Sigmoid colon (tissue), 7 donors: ENCODE measurements around the gene PACS1. TPM values are rescaled to one million over a fixed set of nuclear protein-coding genes. Genes with fewer than 3 reads are reported as not detected.
"Not testable (repeated sequence)": the region's sequence is repeated elsewhere in the genome, so short reads cannot be mapped to it uniquely, and the experiment has no call there.

ENCODE experiments used
- DNase-seq: peaks from one replicate; pipeline ENCODE4 v3.0.0-alpha.2; 2019
- H3K27ac ChIP-seq, 4 donors: fragments of 200-600 bp; sonication (generic); one replicate each; pipeline ENCODE4 v1.5.1; 2016 to 2019; ENCODE audit warnings: mild to moderate bottlenecking in 1 of 4
- H3K27me3 ChIP-seq, 3 donors: fragments of 200-600 bp; sonication (generic); one replicate each; pipeline ENCODE4 v1.5.1; 2019; ENCODE audit warnings: mild to moderate bottlenecking in 1 of 3
- H3K36me3 ChIP-seq, 4 donors: fragments of 200-600 bp; sonication (generic); one replicate each; pipeline ENCODE4 v1.5.1; 2016 to 2019
- H3K4me1 ChIP-seq, 4 donors: fragments of 200-600 bp; sonication (generic); one replicate each; pipeline ENCODE4 v1.5.1; 2017 to 2019
- H3K4me3 ChIP-seq, 4 donors: fragments of 200-600 bp; sonication (generic); one replicate each; pipeline ENCODE4 v1.5.1; 2017 to 2019; ENCODE audit warnings: mild to moderate bottlenecking in 2 of 4, moderate library complexity in 1 of 4
- H3K9me3 ChIP-seq, 4 donors: fragments of 200-600 bp in 3 of 4; sonication (generic) in 3 of 4; one replicate each; pipeline versions ENCODE4 v1.5.1 to v1.6.1; 2013 to 2019
- EP300 ChIP-seq, 4 donors: sonication (generic); formaldehyde crosslinking; IDR thresholded peaks; one replicate each; pipeline ENCODE4 v1.6.1; 2017; ENCODE audit warnings: antibody characterized with exemption in 4 of 4
- POLR2A ChIP-seq, 2 donors: fragments of 450-650 bp; IDR thresholded peaks; one replicate each; pipeline ENCODE4 v1.6.1; 2016; ENCODE audit warnings: antibody characterized with exemption in 2 of 2, mild to moderate bottlenecking in 2 of 2, moderate library complexity in 2 of 2
- POLR2AphosphoS5 ChIP-seq, 4 donors: sonication (generic); formaldehyde crosslinking; IDR thresholded peaks; one replicate each; pipeline ENCODE4 v1.6.1; 2017; ENCODE audit warnings: antibody characterized with exemption in 4 of 4
- WGBS, 2 donors: extraction: QIAGEN DNeasy Blood & Tissue Kit; methylation state at CpG; one replicate each; pipeline ENCODE4 v1.1.7; 2013; 5-methylcytosine and 5-hydroxymethylcytosine counted together
- intact Hi-C: fragments of 100-400 bp; cut with DNase I; formaldehyde crosslinking; loops from one replicate; pipeline ENCODE4 v1.15.1; 2023
- polyA plus RNA-seq, 3 donors: library from polyadenylated mRNA; stranded (reverse); fragments of 200-250 nt; gene quantifications; one replicate each; pipeline ENCODE4 v1.2.3, GENCODE V29; 2013
- total RNA-seq, 4 donors: library from RNA; depleted of rRNA; stranded (reverse); fragments of >200 nt; gene quantifications; one replicate each; pipeline ENCODE4 v1.1.0, GENCODE V29; 2016
- TF ChIP-seq, protein P1 (sequence below), 4 experiments: fragments of 450-650 bp in 3 of 4; fragments of 200-600 bp in 1 of 4; IDR thresholded peaks; one replicate each; pipeline ENCODE4 v1.5.1; 2016 to 2019; ENCODE audit warnings: antibody characterized with exemption in 4 of 4, mild to moderate bottlenecking in 3 of 4, moderate library complexity in 2 of 4
- donor health status: healthy with polysubstance abuse.
- donor health status: Bipolar disorder and iron deficiency.
- donor health status: healthy.

Gene PACS1
- total RNA-seq (10 to 100 TPM; 16.3 to 75.9 (median 26.5) TPM), polyA plus RNA-seq (10 to 100 TPM in 1 of 3 donors, 1 to 10 TPM in 2; 2.1 to 28.0 (median 5.4) TPM)

DNA sequence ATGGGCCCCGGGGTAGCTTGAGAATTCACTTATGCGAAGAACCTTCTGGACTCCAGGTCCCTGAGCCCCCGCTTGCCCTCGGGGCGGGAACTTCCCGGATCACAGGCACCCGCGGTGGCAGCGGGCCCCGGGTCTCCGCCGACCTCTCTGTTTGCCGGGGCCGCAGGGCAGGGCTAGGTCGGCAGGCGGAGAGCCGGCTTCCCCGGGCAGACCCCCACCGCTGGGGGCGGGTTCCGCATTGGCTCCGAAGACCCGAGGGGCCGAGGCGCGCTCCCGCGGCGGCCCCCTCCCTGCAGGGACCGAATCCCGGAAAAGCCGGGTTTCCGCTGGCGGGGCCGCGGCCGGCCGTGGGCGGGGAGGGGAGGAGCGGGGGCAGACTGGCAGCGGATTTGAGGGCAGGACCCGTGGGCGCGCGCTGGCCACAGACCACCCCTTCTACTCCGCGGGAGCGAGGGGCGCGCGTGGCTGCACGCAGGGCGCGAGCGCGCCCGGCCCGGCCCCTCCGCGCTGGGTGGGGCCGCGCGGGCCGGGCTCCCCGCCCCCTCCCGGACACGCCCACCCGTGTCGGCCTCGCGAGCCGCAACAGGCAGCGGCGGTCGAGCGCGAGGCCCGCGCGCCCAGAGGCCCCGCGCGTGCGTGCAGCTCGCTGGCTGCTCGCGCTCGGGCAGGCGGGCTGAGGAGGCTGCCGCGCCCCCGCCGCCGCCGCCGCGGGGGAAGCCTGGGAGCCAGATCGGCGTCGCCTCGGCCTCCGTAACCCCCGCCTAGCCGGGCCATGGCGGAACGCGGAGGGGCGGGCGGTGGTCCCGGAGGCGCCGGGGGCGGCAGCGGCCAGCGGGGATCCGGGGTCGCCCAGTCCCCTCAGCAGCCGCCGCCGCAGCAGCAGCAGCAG lies at the start of gene PACS1:
Gene PACS1 (plus strand): TSS at position 558 of the 889 bp plus-strand sequence. CDS start 215 bp downstream, at position 773.
- Histone ChIP-seq H3K36me3 (peaks cover 14 to 52% (median 17%) of the 10 kb centered on the region in 4 donors), H3K4me1 (peaks cover 0 to 40% (median 32%) of the 10 kb centered on the region in 4 donors), H3K4me3 (peak within 1 kb of the TSS; percentile 77 to 100 (median 90)), H3K27ac (peak within 1 kb of the TSS; percentile 88 to 98 (median 97)), H3K9me3 (no peaks in the 10 kb centered on the region), H3K27me3 (no peaks in the 10 kb centered on the region)
- 0% methylated on average over 120 of the region's 120 CpGs for whole genome bisulfite sequencing, 2 donors
- DNase-seq, result peak; percentile 85
- peak in 2 of 4 donors; percentile 52 to 69 for TF ChIP-seq POLR2AphosphoS5 (IDR thresholded peaks at IDR 0.05)
- TF ChIP-seq POLR2A (IDR thresholded peaks at IDR 0.05), result no peak
- TF ChIP-seq, protein P1, sequence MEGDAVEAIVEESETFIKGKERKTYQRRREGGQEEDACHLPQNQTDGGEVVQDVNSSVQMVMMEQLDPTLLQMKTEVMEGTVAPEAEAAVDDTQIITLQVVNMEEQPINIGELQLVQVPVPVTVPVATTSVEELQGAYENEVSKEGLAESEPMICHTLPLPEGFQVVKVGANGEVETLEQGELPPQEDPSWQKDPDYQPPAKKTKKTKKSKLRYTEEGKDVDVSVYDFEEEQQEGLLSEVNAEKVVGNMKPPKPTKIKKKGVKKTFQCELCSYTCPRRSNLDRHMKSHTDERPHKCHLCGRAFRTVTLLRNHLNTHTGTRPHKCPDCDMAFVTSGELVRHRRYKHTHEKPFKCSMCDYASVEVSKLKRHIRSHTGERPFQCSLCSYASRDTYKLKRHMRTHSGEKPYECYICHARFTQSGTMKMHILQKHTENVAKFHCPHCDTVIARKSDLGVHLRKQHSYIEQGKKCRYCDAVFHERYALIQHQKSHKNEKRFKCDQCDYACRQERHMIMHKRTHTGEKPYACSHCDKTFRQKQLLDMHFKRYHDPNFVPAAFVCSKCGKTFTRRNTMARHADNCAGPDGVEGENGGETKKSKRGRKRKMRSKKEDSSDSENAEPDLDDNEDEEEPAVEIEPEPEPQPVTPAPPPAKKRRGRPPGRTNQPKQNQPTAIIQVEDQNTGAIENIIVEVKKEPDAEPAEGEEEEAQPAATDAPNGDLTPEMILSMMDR (IDR thresholded peaks at IDR 0.05), result no peak
- peak in 1 of 4 donors; percentile 16 for TF ChIP-seq EP300 (IDR thresholded peaks at IDR 0.05)
- intact Hi-C loops, result no loop called here

DNA sequence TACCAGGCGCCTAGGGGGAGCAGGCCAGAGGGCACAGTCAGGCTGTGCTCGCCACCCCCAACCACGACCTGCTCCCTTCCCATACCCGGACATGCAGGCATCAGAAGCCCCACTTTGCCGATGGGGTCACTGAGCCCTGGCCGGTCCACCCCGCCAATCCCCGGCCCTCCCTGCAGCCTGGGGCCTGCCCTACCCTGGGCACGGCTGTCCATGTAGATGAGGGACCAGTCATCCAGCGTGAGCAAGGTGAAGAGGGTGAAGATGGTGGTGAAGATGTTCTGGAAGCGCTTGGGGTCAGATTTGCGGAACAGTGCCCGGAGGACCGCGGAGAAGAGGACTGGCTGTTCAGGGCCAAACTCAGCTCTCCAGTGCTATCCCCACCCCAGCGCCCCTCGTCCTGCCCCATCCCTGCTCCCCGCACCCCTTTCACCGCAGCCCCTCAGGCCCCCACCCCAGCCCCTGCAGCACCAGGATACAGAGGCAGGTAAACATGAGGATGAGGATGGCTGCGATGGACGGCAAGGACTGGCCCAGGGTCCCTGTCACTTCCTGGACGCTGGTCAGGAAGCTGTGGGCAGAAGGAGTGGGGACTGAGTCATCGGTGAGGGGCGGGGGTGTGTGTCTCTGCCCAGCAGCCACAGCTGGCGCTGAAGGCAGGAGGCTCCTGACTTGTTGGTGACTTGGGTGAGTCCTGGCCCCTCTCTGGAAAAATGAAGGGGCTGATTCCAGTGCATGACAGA lies 49.3 kb upstream of the PACS1 start:
- 79 to 85% methylated on average over 25 of the region's 25 CpGs for WGBS, 2 donors
- no peak for DNase-seq
- H3K27ac ChIP-seq, result no peak overlapping the region
- no peaks in the 10 kb centered on the region for H3K9me3 ChIP-seq
- no peaks in the 10 kb centered on the region for H3K36me3 ChIP-seq
- no peaks in the 10 kb centered on the region for H3K27me3 ChIP-seq
- no peak overlapping the region for H3K4me3 ChIP-seq
- intact Hi-C loops, result no loop called here
- peaks cover 0 to 9% (median 9%) of the 10 kb centered on the region in 4 donors for H3K4me1 ChIP-seq
- TF ChIP-seq POLR2AphosphoS5 (IDR thresholded peaks at IDR 0.05), result no peak
- no peak for TF ChIP-seq POLR2A (IDR thresholded peaks at IDR 0.05)
- TF ChIP-seq EP300 (IDR thresholded peaks at IDR 0.05), result no peak
- TF ChIP-seq, protein P1 (IDR thresholded peaks at IDR 0.05), result no peak

DNA sequence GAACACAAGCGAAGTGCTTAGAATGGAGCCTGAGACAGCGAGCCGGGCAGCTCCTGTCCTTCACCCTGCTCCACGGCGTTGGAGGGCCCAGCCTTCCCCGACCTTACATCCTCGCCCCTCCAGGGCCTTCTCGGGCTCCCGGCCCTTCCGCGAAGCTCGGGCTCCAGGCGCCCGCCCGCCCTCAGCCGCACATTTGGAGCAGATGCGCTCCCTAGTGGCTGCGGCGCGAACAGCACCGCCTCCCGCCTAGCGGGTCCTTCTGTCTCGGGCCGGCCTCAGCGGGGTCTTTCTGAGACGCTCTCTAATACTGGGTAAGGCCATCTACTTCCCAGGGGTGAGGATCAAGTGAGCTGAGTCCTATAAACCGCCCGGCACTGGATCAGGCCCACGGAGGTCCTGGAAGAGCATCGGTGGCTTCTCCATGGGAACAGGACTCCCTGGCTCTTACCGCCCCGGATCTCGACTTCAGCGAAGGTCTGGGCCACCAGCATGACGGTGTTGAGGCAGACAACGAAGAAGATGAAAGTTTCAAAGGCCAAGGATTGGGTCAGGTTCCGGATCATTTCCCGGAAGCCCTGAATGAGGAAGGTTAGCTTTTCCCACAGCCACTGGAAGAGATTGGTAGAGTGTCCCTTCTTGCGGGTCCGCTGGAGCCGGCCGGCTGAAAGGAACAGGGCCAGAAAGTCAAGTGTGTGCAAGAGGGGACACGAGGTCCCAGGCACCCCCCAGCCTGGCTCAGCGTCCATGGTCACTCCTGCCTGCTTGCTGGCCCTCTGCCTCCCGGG lies 47.5 kb upstream of the PACS1 start:
- WGBS, 2 donors, result 14 to 21% methylated on average over 46 of the region's 46 CpGs
- peak overlapping the region in 2 of 4 donors; percentile 3 to 16 for H3K4me3 ChIP-seq
- H3K9me3 ChIP-seq, result no peaks in the 10 kb centered on the region
- no peak overlapping the region for H3K27ac ChIP-seq
- DNase-seq, result peak; percentile 80
- H3K4me1 ChIP-seq, result peaks cover 0 to 9% (median 9%) of the 10 kb centered on the region in 4 donors
- TF ChIP-seq, protein P1 (IDR thresholded peaks at IDR 0.05), result peak; percentile 82 to 95 (median 88)
- TF ChIP-seq POLR2A (IDR thresholded peaks at IDR 0.05), result no peak
- no peak for TF ChIP-seq EP300 (IDR thresholded peaks at IDR 0.05)
- TF ChIP-seq POLR2AphosphoS5 (IDR thresholded peaks at IDR 0.05), result no peak
- H3K36me3 ChIP-seq, result no peaks in the 10 kb centered on the region
- H3K27me3 ChIP-seq, result no peaks in the 10 kb centered on the region
- intact Hi-C loops, result no loop called here

DNA sequence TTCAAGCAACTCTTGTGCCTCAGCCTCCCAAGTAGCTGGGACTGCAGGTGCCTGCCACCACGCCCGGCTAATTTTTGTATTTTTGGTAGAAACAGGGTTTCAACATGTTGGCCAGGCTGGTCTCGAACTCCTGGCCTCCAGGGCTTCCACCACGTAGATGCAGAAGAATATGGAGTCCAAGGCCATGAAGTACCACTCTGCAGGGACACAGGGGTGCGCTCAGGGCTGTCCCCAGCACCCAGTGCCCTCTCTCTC lies 47.0 kb upstream of the PACS1 start:
- H3K9me3 ChIP-seq, H3K36me3 ChIP-seq, H3K27me3 ChIP-seq, H3K4me1 ChIP-seq, H3K27ac ChIP-seq, H3K4me3 ChIP-seq, DNase-seq, intact Hi-C loops: not testable (repeated sequence)
- 70 to 87% methylated on average over 5 of the region's 5 CpGs for WGBS, 2 donors
